Measurements from ENCODE around the gene SPINDOC.

- TF ChIP-seq CTCF (IDR thresholded peaks at IDR 0.05) (no peak), POLR2A (IDR thresholded peaks at IDR 0.05) (no peak)
Measured at GRCh38 chr11:63832336-63832735, 19.1 kb downstream of the SPINDOC start.

All from prostate gland (tissue), 2 donors.